ENCODE results near the gene HERC3.

Gene HERC3

GRCh38 chr4:88661739-88662138 is 69.5 kb downstream of the HERC3 start:
- DNase-seq = no peak

GRCh38 chr4:88672987-88673386 is 80.7 kb downstream of the HERC3 start:
- DNase-seq = no peak

GRCh38 chr4:88673886-88674285 is 81.6 kb downstream of the HERC3 start:
- DNase-seq = no peak

GRCh38 chr4:88674565-88674964 is 82.3 kb downstream of the HERC3 start:
- DNase-seq = no peak

- DNase-seq = no peak
These were observed 82.7 kb downstream of the HERC3 start for GRCh38 chr4:88674979-88675378.

- DNase-seq = no peak
These were observed 83.3 kb downstream of the HERC3 start for GRCh38 chr4:88675543-88675942.

- DNase-seq = no peak
These were observed 88.9 kb downstream of the HERC3 start for GRCh38 chr4:88681209-88681608.

- no peak for DNase-seq
These were observed 98.1 kb downstream of the HERC3 start for GRCh38 chr4:88690355-88690754.

- no peak for DNase-seq
These were observed 101.5 kb downstream of the HERC3 start for GRCh38 chr4:88693792-88694191.

- DNase-seq = no peak
These were observed 104.3 kb downstream of the HERC3 start for GRCh38 chr4:88696630-88697029.

- DNase-seq = no peak
These were observed 104.9 kb downstream of the HERC3 start for GRCh38 chr4:88697141-88697540.

GRCh38 chr4:88697588-88698329 is 105.5 kb downstream of the HERC3 start, which contains the start of gene NAP1L5:
Gene NAP1L5 (minus strand): TSS chr4:88697829. CDS start chr4:88697754, 75 bp downstream.
- no peak for DNase-seq

GRCh38 chr4:88698519-88698918 is 106.2 kb downstream of the HERC3 start:
- no peak for DNase-seq

GRCh38 chr4:88702782-88703181 is 110.5 kb downstream of the HERC3 start:
- DNase-seq = no peak

- no peak for DNase-seq
These were observed 112.9 kb downstream of the HERC3 start for GRCh38 chr4:88705223-88705622.

GRCh38 chr4:88705805-88706492 is 113.7 kb downstream of the HERC3 start:
- DNase-seq = no peak

- DNase-seq = peak; percentile 0
These were observed 114.3 kb downstream of the HERC3 start for GRCh38 chr4:88706574-88706973.

GRCh38 chr4:88709989-88710388 is 117.7 kb downstream of the HERC3 start:
- no peak for DNase-seq

GRCh38 chr4:88713782-88714181 is 121.5 kb downstream of the HERC3 start:
- DNase-seq = no peak

GRCh38 chr4:88718098-88718497 is 125.8 kb downstream of the HERC3 start:
- DNase-seq = no peak

- no peak for DNase-seq
These were observed 127.1 kb downstream of the HERC3 start for GRCh38 chr4:88719381-88719780.

GRCh38 chr4:88720451-88721428 is 128.5 kb downstream of the HERC3 start:
- DNase-seq = no peak

GRCh38 chr4:88722276-88722780 is 130.0 kb downstream of the HERC3 start:
- DNase-seq = no peak
